HG02642 (cell line): Measurements from ENCODE around the gene PLXDC2.

Experiments
- ATAC-seq: cut with Tn5 transposase; IDR thresholded peaks from one replicate; pipeline ENCODE4 v1.9.1; 2021; ENCODE audit warnings: mild to moderate bottlenecking; ENCODE audit not compliant: unreplicated experiment, poor library complexity

PLXDC2 gene

DNA sequence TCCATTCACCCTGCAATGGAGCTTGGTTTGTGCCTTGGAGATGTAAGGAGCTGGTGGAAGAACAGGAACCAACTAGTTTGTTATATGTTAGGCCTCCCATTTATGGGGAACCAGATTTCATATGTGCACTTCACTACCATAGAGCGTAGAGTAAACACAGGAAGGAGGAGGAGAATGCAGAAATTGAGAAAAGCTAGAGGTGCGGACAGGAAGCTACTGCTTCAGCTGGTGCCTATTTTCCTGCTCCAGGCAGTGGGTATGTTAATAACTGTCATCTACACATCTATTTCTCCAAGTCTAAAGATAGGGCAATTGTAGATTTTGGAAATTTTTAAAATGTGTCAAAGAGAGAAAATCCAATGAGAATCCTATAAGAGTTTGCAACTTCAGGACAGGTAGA lies 482.2 kb downstream of the PLXDC2 start:
- ATAC-seq = no peak

DNA sequence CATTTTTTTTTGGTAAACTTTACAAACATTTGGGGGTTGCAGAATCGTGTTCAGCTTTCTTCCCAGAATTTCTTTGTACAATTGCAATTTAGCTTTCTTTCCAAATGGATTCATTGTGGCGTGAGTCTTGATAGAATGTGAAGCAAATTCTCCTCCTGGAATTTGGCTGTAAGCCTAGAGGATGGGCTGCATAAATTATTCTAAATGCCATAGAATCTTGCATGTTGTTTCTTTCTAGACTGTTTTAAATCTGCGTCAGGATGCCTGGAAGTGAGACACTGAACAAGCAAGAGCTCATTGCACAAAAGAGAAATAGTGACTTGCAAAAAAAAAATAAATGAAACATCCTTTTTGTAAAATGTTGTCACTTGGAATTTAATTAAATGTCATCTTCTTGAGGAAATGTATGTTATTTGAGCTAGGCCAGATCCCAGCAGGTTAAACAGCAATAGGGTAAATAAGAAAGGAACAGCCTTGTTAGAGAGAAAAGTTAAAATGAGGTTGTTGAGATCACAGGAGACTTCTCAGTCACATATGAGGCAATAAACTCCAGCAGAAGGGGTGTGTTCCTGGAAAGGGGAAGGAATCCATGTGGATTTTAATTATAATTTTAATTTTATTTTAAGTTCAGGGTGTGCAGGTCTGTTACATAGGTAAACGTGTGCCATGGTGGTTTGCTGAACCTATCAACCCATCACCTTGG lies 483.0 kb downstream of the PLXDC2 start:
- ATAC-seq = no peak

DNA sequence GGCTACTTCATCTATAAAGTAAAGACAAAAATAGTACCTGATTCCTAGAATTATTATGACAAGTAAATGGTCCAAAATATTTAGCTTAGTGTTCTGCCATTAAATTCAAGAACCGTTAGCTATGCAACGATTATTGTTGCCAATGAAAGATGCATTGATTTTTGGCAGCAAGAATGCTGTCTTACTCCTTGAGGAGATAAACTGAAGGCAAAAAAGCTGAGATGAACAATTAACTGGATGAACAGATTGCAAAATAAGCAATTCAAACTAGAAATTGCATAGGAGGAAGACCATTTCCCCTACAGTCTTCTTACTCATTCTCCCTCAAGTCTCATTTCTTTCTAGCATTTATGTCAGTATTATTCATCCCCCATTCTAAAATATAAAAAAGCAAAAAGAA lies 484.5 kb downstream of the PLXDC2 start:
- ATAC-seq = no peak

DNA sequence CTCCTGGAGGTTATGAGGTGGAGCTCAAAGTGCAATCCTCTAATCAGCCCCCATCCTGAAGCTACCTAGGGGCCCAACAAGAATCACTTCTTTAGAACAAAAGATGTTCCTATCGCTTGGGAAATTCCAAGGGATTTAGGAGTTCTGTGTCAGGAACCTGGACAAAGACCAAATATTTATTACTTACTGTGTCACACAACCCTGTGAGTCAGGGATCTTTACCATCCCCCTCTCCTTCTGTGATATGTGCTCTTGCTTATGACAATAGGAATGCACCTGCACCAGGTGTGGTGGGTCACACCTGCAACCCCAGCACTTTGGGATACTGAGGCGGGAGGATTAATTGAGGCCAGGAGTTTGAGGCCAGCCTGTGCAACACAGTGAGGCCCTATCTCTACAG lies 485.8 kb downstream of the PLXDC2 start:
- no peak for ATAC-seq

DNA sequence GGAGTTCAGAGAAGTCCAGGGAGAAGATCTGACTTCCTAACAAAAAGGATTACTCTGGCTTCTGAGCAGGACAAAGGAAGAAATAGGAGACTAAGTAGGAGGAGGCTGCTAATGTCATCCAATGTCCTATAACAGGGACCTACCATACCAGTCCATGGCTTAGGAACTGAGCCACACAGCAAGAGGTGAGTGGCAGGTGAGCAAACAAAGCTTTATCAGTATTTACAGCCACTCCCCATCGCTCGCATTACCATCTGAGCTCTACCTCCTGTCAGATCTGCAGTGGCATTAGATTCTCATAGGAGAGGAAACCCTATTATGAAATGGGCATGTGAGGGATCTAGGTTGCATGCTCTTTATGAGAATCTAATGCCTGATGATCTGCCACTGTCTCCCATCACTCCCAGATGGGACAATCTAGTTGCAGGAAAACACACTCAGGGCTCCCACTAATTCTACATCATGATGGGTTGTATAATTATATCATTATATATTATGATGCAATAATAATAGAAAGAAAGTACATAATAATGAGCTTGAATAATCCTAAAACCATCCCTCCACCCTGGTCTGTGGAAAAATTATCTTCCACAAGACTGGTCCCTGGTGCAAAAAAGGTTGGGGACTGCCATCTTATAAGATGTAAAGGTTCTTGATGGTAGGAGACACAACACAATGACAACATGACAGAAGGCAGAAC lies 487.4 kb downstream of the PLXDC2 start:
- no peak for ATAC-seq

DNA sequence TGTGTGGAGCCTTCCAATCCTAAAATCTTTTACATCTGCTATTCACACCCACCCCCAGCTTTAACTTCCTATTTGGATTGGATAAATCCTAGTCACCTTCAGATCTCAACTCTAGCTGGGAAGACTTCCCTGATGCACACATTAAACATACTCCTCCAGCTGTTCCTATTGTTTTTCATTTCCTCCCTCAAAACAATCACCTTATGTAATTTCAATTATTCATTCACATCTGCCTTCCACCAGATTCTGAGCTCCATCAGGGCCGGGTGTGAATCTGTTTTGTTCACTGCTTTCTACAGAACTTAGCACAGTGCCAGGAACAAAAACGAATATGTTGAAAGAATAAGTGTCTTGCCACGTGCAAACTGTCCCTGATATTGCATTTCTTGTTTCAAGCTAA lies 497.4 kb downstream of the PLXDC2 start:
- ATAC-seq = no peak

DNA sequence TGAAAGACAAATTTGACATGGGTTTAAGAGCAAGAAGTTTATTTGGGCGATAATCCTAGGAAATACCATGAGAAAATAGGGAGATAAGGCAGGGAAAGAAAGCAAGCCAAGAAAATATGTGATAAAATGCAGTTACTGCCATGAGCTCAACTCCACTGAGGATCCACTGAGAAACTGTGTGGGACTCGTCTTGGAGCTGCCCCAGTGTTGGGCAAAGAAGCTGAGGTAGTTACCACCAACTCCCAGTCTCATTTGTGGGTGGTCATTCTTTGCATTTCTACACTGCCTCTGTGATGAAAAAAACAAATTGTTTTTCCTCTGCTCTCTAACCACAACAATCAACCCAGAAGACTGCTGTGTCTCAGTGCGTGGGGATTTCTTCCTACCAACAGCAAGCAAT lies 498.2 kb downstream of the PLXDC2 start:
- no peak for ATAC-seq

DNA sequence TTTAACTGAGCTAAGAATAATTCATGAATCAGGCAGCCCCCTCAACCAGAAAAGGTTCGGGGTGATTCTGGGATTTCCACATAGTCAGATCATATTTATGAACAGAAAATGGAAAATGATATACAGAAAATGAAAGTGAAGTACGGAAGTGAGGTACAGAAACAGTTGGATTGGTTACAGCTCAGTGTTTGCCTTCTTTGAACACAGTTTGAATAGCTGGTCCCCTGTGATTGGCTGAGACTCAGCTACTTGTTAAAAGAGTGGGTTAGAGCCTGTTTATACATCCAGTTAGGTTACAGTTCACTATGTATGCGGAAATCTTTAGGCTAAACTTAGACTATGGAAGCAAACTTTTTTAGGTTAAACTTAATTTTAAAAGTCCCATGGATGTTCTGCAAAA lies 511.7 kb downstream of the PLXDC2 start:
- no peak for ATAC-seq

DNA sequence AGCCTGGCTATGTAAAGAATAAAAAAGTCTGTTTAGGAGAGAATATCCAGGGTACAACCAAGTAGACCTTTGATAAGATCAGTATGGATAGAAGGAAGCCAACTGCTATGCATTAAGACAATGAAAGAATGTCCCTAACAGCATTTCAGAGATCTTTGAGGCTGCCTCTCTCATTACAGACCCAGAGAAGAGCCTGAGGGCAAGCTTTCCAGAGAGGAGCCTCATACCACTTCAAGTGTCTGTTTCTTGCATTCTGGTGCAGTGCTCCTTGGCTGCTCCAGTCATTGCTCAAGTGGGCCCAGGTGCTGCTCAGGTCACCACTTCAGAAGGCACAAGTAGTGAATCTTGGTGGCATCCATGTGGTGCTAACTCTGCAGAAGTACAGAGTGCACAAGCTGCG lies 514.0 kb downstream of the PLXDC2 start:
- no peak for ATAC-seq

DNA sequence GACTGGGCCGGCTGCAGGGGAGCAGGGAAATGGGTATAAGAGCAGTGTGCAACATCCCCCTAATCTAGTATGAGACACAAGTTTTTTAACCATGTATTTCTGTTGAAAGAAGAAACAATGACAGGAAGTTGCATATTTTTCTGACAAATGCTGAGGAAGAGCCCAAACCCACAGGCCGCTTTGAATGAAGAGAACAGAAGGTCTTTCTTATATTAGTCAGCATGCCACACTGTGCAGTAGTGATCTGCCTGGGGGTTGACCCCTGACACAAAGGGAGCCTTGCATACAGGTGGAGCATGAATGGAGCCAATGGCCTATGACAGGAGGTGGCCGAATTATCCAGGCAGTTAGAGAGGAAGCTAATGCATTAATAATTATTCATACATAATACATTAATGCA lies 518.3 kb downstream of the PLXDC2 start:
- ATAC-seq = no peak
